RWPE2 (cell line): ENCODE data around the gene RAB5B.

Experiments
- ATAC-seq: fragments of 200-7000 bp; cut with Tn5 transposase; 3 replicates; pipeline ENCODE4 v1.9.1; 2021; ENCODE audit warnings: low read depth
- DNase-seq: peaks from one replicate; pipeline ENCODE4 v3.0.0-alpha.2; 2020; ENCODE audit warnings: low spot score
- H3K27ac ChIP-seq: fragments of 450-650 bp; 2 replicates; pipeline ENCODE4 v1.5.1; 2017; ENCODE audit warnings: mild to moderate bottlenecking; ENCODE audit not compliant: poor library complexity, severe bottlenecking
- H3K27me3 ChIP-seq: fragments of 250-450 bp; sonication (Bioruptor Pico); 2 replicates; pipeline ENCODE4 v1.5.1; 2021; ENCODE audit warnings: mild to moderate bottlenecking, moderate library complexity; ENCODE audit not compliant: insufficient read depth, poor library complexity, severe bottlenecking
- H3K36me3 ChIP-seq: fragments of 250-450 bp; sonication (Bioruptor Pico); 2 replicates; pipeline ENCODE4 v1.5.1; 2020; ENCODE audit warnings: low read depth, mild to moderate bottlenecking, moderate library complexity
- H3K4me1 ChIP-seq: fragments of 250-450 bp; sonication (Bioruptor Pico); 2 replicates; pipeline ENCODE4 v1.5.1; 2021; ENCODE audit warnings: mild to moderate bottlenecking, moderate library complexity; ENCODE audit not compliant: insufficient read depth, poor library complexity, severe bottlenecking
- H3K4me3 ChIP-seq: fragments of 250-450 bp; sonication (Bioruptor Pico); 2 replicates; pipeline ENCODE4 v1.5.1; 2021; ENCODE audit warnings: mild to moderate bottlenecking, moderate library complexity; ENCODE audit not compliant: severe bottlenecking
- H3K9me3 ChIP-seq: fragments of 250-450 bp; sonication (Bioruptor Pico); 2 replicates; pipeline ENCODE4 v1.5.1; 2021; ENCODE audit warnings: mild to moderate bottlenecking, moderate library complexity; ENCODE audit not compliant: severe bottlenecking
- CTCF ChIP-seq: fragments of 450-650 bp; IDR thresholded peaks from one replicate; pipeline ENCODE4 v1.5.1; 2017; ENCODE audit warnings: mild to moderate bottlenecking, moderate library complexity; ENCODE audit not compliant: poor library complexity, severe bottlenecking

Gene RAB5B

GRCh38 chr12:55931780-55932550, 41.9 kb upstream of the RAB5B start:
- Histone ChIP-seq H3K27me3 (no peaks in the 10 kb centered on the region), H3K27ac (peak overlapping the region; percentile 98), H3K4me1 (peaks cover 45% of the 10 kb centered on the region), H3K9me3 (no peaks in the 10 kb centered on the region), H3K4me3 (peak overlapping the region; percentile 61), H3K36me3 (peaks cover 37% of the 10 kb centered on the region)
- ATAC-seq, result peak; percentile 21; the same call in 2 of the 3 replicates
- no peak for DNase-seq
- TF ChIP-seq CTCF, result no peak

- peaks cover 51% of the 10 kb centered on the region for H3K4me1 ChIP-seq
- H3K36me3 ChIP-seq, result peaks cover 42% of the 10 kb centered on the region
- peak overlapping the region; percentile 61 for H3K4me3 ChIP-seq
- ATAC-seq (0 out of 3 replicates have a peak, but pooled peaks have one; percentile 3), DNase-seq (no peak)
- peak overlapping the region; percentile 98 for H3K27ac ChIP-seq
- TF ChIP-seq CTCF, result no peak
- no peaks in the 10 kb centered on the region for H3K27me3 ChIP-seq
- no peaks in the 10 kb centered on the region for H3K9me3 ChIP-seq
Measured at GRCh38 chr12:55932551-55932910, 41.3 kb upstream of the RAB5B start.

GRCh38 chr12:55933169-55933798, 40.6 kb upstream of the RAB5B start:
- Histone ChIP-seq H3K4me3 (peak overlapping the region; percentile 61), H3K4me1 (peaks cover 56% of the 10 kb centered on the region), H3K27me3 (no peaks in the 10 kb centered on the region), H3K9me3 (no peaks in the 10 kb centered on the region), H3K27ac (peak overlapping the region; percentile 98), H3K36me3 (peaks cover 46% of the 10 kb centered on the region)
- TF ChIP-seq CTCF, result no peak
- peak; percentile 89 for DNase-seq
- peak; percentile 66 for ATAC-seq

- peak overlapping the region; percentile 9 for H3K4me3 ChIP-seq
- ATAC-seq, result no peak
- peaks cover 60% of the 10 kb centered on the region for H3K4me1 ChIP-seq
Measured at GRCh38 chr12:55933799-55934742, 39.8 kb upstream of the RAB5B start.

More at GRCh38 chr12:55933799-55934742, 39.8 kb upstream of the RAB5B start:
- Histone ChIP-seq H3K27ac (peak overlapping the region; percentile 98), H3K27me3 (no peaks in the 10 kb centered on the region), H3K36me3 (peaks cover 54% of the 10 kb centered on the region), H3K9me3 (no peaks in the 10 kb centered on the region)
- TF ChIP-seq CTCF, result no peak
- no peak for DNase-seq
